HuH-7.5 (cell line): ENCODE data around the gene AFAP1.

Experiments
- DNase-seq: peaks from one replicate; pipeline ENCODE4 v3.0.0; 2011; ENCODE audit warnings: low spot score

AFAP1 gene

GRCh38 chr4:7863911-7864681 is 75.6 kb downstream of the AFAP1 start:
- DNase-seq, result no peak

GRCh38 chr4:7862561-7863192 is 77.0 kb downstream of the AFAP1 start:
- DNase-seq, result no peak

GRCh38 chr4:7861440-7861881 is 78.2 kb downstream of the AFAP1 start:
- no peak for DNase-seq

- no peak for DNase-seq
These were observed 79.0 kb downstream of the AFAP1 start for GRCh38 chr4:7860600-7861163.

GRCh38 chr4:7859326-7859725 is 80.3 kb downstream of the AFAP1 start:
- no peak for DNase-seq

- no peak for DNase-seq
These were observed 81.2 kb downstream of the AFAP1 start for GRCh38 chr4:7858498-7858897.

GRCh38 chr4:7857993-7858392 is 81.7 kb downstream of the AFAP1 start:
- no peak for DNase-seq

- no peak for DNase-seq
These were observed 82.4 kb downstream of the AFAP1 start for GRCh38 chr4:7857238-7857701.

GRCh38 chr4:7855731-7856130 is 83.9 kb downstream of the AFAP1 start:
- DNase-seq, result no peak

GRCh38 chr4:7854697-7855370 is 84.8 kb downstream of the AFAP1 start:
- DNase-seq, result no peak

GRCh38 chr4:7854216-7854615 is 85.4 kb downstream of the AFAP1 start:
- DNase-seq, result no peak

GRCh38 chr4:7853271-7853670 is 86.4 kb downstream of the AFAP1 start:
- no peak for DNase-seq

GRCh38 chr4:7852568-7853185 is 87.0 kb downstream of the AFAP1 start:
- DNase-seq, result no peak

GRCh38 chr4:7850489-7850888 is 89.2 kb downstream of the AFAP1 start:
- DNase-seq, result no peak

GRCh38 chr4:7847206-7847605 is 92.5 kb downstream of the AFAP1 start:
- no peak for DNase-seq

- no peak for DNase-seq
These were observed 94.0 kb downstream of the AFAP1 start for GRCh38 chr4:7845493-7846128.

- DNase-seq, result no peak
These were observed 95.1 kb downstream of the AFAP1 start for GRCh38 chr4:7844594-7844991.

- DNase-seq, result peak; percentile 75
These were observed 95.6 kb downstream of the AFAP1 start for GRCh38 chr4:7843831-7844593.

GRCh38 chr4:7842384-7843279 is 97.0 kb downstream of the AFAP1 start:
- no peak for DNase-seq

GRCh38 chr4:7841894-7842293 is 97.8 kb downstream of the AFAP1 start:
- no peak for DNase-seq
